Activated CD4-positive, alpha-beta T cell treated with anti-CD3 and anti-CD28 coated beads, Interleukin-2, amount 50 U/mL, for 16 hours (primary cell): ENCODE measurements around the gene ZNG1B.
"Not testable (repeated sequence)": the region's sequence is repeated elsewhere in the genome, so short reads cannot be mapped to it uniquely, and the experiment has no call there.

Experiments
- DNase-seq: peaks from one replicate; pipeline ENCODE4 v3.0.0-alpha.2; 2020

The ZNG1B gene

GRCh38 chr2:113504081-113504480 lies 66.6 kb downstream of the ZNG1B start:
- not testable (repeated sequence) for DNase-seq

DNA sequence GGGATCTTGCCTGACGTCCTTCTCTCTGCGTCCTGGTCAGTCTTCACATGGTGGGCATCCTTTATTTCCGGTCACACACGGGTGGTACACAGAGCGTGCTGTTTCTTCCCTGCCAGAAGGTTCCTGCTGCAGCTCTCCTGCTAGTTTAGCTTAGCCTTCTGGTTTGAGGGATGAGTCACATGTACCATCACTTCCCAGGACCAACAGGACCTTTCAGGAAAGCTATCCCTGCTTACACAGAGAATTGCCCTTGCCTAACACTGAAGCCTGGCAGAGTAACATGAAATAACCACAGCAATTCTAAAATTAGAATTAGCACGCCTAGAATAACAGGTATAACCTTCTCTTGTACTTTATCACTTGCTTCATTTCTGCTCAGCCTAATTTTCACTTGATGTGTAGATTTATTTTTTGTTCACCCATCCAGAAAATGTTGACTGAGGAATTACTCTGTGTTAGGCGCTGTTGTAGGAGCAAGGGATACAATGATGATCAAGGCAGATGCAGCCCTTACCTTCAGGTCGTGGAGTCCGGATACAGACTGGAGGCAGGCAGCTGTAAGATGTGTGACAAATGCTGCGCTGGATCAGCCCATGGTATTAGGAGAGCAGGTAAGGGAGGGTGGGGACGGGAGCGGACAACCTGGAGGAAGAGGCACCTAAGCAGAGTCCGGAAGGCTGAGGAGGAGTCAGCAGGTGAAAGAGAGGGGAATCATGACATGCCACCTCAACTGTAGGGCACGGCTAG lies 70.1 kb downstream of the ZNG1B start:
- DNase-seq = not testable (repeated sequence)

DNA sequence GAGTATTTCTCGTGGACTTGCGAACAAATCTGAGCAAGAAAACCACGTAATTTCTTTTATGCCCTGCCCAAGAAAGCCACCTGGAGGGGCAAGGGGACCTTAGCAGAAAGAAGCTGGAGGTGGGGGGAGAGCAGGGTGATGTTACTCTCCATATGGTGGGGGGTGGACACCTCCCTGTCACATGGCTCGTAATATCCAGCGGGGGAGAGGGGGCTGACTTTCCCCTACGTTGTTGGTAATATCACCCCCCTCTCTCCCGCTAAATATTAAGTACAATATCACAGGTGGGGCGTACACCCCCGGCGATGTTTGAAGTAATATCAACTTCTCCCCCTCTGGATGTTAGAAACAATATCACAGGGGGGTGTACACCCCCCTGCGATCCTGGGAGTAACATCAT lies 70.7 kb downstream of the ZNG1B start:
- not testable (repeated sequence) for DNase-seq

DNA sequence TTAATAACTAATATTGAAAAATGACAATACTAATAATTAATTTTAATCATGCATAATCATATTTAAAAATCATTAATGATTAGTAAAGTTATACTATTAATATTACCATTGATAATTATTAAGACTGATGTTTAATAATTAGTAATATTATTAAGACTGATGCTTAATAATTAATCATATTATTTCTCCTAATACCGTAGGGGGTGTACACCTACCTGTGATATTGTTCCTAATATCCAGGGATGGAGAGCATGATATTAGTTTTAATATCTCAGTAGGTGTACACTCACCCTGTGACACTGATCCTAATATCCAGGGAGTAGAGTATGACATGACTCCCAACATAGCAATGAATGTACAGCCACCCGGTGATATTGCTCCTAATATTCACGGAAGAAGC lies 73.4 kb downstream of the ZNG1B start:
- not testable (repeated sequence) for DNase-seq

DNA sequence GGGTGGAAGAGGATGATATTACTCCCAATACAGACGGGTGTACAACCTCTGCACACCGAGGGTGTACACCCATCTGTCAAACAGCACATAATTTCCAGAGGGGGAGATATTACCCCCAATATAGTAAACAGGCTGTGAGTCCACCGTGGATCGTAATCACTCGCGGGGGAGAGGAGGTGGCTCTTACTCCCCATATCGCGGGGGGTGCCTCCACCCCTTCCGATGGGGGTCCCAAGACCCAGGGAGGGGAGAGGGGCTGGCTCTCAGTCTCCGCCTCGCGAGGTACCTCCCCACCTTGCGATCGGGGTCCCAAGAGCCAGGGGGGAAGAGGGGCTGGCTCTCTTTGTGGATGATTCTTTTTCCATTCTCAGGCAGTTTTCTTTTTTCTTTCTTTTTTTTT lies 74.4 kb downstream of the ZNG1B start:
- not testable (repeated sequence) for DNase-seq

DNA sequence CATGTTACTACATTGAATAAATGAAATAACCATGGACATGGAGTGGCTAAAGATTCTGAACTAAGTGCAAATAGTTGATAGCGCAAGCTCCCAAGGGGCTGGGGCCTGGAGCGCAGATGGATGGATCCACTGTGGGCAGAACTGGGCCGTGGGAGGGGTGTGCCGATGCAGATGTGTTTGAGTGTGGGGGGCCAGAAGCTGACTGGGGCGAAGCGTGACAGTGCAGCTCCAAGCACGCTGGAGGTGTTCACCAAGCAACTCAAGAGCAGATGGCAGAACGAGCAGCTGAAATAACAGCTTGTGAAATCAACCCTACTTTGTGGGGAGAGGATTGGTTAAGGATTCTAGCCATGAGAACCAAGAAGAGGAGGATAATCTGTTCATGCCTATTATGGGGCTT lies 78.0 kb downstream of the ZNG1B start:
- DNase-seq = not testable (repeated sequence)

- not testable (repeated sequence) for DNase-seq
These were observed 78.5 kb downstream of the ZNG1B start for GRCh38 chr2:113515995-113516394.

DNA sequence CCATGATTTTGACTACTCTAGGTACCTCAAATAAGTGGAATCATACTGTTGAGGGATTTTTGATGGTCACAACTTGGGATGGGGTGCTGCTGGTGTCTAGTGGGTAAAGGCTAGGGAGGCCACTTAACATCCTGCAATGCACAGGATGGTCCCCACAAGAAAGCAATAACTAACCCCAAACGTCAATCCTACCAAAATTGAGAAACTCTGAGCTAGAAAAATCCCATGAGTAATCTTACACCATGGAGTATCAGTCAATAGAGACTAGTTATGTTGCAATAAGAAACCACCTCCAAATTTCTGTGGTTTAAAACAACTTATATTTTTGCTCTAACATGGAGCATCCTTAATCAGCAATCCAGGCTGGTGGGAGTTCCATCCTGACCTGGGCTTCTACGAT lies 79.5 kb downstream of the ZNG1B start:
- DNase-seq = not testable (repeated sequence)

GRCh38 chr2:113520837-113521236 lies 83.3 kb downstream of the ZNG1B start:
- not testable (repeated sequence) for DNase-seq

GRCh38 chr2:113521492-113521891 lies 84.0 kb downstream of the ZNG1B start:
- not testable (repeated sequence) for DNase-seq

- not testable (repeated sequence) for DNase-seq
These were observed 87.5 kb downstream of the ZNG1B start for GRCh38 chr2:113524986-113525385.

DNA sequence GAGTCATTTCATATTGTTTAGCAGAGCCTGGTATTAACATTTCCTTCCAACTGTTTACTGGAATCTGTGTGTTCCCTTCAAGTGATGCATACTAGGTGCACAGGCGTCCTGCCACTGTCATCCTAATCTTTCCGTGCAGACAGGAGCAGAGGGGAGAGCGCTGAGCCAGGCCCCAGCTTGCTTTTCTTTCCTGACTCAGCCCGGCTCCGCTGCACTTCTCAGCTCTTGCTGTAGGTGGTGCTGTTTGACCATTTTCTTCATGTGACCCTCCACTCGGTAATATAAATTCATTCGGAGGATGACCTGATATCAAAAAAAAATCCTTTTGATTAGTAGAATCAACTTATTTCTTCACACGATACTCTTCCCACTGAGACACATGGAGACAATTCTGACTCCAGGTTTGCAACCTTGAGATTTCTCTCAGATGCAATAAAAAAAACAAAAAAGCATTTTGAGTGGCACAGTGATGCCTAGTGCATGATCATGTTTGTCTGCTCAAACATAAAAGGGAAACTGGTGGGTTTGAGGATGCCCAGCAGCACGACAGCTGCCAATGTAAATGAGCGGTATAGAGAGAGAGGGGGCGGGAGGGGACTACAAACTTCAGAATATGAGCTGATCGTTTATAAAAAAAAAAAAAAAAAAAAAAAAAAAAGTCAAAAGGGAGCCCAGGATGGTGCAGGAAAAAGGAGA lies 90.0 kb downstream of the ZNG1B start:
- not testable (repeated sequence) for DNase-seq

DNA sequence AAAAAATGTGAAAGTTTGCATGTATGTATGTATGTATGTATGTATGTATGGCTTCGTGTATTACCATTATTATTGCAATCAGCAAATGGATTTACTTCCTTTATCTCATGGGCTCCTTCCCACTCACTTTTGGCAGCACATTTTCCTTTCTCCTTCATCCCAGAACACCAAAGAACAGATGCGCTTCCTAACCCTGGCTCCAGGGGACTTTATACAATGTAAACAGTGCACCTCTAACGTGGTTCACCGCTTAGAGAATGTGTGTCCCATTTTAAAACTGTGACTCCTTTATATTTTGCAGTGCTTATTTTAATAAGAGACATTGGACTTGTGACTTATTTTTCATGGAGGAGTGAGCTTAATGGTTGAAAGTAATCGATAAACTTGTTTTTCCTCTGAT lies 90.6 kb downstream of the ZNG1B start:
- DNase-seq = not testable (repeated sequence)

DNA sequence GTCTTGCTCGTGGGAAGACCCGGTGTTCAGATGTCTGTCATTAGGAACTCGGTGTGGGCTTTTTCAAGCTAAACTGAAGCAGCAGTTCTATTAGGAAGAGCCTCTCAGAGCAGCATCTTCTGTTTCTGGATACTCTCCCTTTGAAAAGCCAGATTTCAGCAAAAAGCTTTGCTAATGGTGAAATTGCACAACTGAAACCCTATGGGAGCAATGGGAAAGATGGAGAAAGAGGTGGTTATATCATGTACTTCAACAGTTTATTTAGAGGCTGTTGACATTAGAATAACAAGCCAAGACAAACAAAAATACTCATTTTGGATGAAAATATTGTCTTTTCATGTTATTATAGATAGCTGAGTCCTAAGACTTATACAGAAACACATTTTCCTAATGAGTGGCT lies 91.4 kb downstream of the ZNG1B start:
- DNase-seq = not testable (repeated sequence)

GRCh38 chr2:113532991-113533390 lies 95.5 kb downstream of the ZNG1B start:
- DNase-seq = not testable (repeated sequence)

GRCh38 chr2:113536573-113536972 lies 99.1 kb downstream of the ZNG1B start:
- DNase-seq = not testable (repeated sequence)

DNA sequence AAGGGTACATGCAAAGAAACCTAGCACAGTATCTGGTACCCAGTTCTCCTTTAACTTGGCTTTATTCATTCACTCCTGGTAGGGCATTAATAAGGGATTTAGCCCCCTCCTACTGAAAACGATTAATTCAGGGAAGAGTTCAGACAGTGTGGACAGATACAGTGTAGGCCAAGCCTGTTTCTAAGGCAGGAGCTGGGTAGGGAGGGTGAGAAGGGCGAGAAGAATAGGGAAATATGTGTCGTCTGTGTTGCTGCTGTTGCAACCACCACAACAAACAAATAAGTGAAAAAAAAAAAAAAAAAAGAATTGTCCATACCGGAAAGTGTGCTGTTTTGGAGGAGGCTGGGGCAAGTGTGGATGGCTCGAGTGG lies 103.3 kb downstream of the ZNG1B start:
- DNase-seq = not testable (repeated sequence)

DNA sequence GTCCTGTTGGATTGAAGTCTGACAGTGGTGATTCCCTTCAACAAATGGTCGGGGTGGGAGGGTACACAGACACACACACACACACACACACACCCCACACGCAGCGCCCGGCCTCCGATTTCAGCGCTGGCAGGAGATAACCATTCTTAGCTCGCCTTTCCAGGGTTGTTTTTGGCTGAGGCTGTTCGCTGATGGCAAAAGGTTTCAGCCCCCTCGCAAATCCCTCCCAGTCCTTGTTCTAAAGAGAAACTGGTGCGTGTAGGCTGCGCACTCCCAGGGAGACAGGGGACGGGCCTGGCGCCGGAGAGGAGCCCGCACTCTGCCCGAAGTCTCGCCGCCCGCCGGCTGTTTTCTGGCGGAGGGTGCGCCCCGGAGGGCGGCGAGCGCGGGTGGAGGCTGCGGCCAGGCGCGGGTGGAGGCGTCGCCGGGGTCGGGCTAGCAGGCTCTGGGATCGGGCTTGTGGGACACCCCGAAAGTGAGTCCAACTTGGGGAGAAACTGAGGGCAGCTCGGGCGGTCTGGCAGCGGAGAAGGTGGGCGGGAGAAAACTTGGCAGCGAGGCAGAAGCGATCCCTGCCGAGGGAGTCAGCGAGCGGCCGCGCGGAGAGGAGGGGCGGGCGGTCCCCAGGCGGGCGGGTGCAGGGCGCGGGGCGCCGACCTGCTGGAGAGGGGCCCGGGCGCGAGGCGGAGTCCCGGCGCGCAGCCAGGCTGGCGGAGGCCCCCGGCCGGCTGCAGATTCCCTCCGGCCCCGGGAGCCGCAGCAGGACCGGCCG lies 103.9 kb downstream of the ZNG1B start:
- not testable (repeated sequence) for DNase-seq

GRCh38 chr2:113541976-113542485 lies 104.5 kb downstream of the ZNG1B start:
- DNase-seq = not testable (repeated sequence)

GRCh38 chr2:113542529-113542928 lies 105.0 kb downstream of the ZNG1B start:
- not testable (repeated sequence) for DNase-seq
